Non-pigmented ciliary epithelial cell (primary cell): ENCODE results near the gene TMED9.
"Not testable (repeated sequence)": the region's sequence is repeated elsewhere in the genome, so short reads cannot be mapped to it uniquely, and the experiment has no call there.

Experiments
- DNase-seq: peaks from one replicate; pipeline ENCODE4 v3.0.0-alpha.2; 2010; ENCODE audit warnings: low read depth

Gene TMED9

GRCh38 chr5:177606071-177607051 lies 14.4 kb downstream of the TMED9 start:
- DNase-seq: no peak

- DNase-seq: no peak
These were observed 15.1 kb downstream of the TMED9 start for GRCh38 chr5:177607115-177607451.

DNA sequence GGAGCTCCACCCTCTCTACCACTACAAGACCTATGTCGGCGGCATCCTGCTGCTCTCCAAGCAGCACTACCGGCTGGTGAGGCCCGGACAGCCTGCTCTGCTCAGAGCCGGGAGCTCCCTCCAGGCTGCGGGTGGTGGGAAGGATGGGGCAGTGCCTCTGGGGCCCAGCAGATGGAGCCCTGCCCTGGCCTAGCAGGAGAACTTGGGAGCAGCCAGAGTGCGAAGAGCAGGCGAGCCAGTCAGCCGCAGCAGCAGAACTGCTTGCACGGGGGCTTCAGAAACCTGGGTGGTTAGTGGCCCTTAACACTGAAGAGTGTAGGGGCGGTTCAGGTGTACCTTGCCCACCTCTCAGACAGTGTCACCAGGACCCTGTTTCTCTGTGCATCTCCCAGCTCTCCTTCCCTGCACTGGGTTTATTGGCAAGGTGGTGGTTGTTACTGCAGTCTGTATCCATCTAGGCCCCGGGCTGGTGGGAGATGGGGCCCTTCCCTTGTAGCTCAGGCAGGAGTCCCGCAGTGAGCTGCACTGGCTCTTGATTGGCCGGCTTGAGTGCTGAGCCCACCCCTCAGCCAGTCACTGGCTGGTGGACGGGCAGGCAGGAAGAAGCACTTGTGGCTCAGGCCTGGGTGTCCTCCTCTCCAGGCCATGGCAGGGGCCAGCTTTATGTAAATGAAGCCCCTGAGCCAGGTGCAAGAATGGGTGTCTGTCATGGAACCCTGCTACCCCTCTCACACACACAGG lies 15.6 kb downstream of the TMED9 start:
- DNase-seq: peak; percentile 60

- DNase-seq: no peak
These were observed 16.5 kb downstream of the TMED9 start for GRCh38 chr5:177608243-177609075.

- DNase-seq: no peak
These were observed 17.4 kb downstream of the TMED9 start for GRCh38 chr5:177609076-177610059.

DNA sequence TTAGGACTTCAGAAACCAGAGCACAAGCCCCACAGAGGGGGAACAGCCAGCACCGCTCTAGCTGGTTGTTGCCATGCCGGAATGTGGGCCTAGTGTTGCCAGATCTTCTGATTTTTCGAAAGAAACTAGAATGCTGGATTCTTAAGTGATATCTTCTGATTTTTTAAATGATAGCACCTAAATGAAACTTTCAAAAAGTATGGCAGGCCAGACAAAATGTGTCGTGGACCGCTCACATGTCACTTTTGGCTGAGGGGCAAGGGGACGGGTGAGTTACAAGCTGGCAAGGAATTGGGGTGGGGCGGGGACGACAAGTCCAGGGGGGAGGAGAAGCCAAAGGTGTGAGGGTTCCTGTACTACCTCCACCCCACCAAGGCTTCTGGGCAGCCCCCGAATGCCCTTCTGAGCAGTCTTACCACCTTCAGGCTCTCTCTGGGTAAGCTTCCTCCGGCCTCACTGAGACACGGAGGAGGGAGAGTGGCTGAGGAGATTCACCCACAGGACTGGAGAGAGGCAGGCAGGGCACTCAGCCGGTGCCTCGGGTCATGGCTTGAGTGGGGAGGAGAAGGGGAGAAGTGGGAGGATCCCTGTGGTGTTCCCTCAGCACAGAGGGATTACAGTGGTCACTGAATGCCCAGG lies 18.2 kb downstream of the TMED9 start:
- no peak for DNase-seq

DNA sequence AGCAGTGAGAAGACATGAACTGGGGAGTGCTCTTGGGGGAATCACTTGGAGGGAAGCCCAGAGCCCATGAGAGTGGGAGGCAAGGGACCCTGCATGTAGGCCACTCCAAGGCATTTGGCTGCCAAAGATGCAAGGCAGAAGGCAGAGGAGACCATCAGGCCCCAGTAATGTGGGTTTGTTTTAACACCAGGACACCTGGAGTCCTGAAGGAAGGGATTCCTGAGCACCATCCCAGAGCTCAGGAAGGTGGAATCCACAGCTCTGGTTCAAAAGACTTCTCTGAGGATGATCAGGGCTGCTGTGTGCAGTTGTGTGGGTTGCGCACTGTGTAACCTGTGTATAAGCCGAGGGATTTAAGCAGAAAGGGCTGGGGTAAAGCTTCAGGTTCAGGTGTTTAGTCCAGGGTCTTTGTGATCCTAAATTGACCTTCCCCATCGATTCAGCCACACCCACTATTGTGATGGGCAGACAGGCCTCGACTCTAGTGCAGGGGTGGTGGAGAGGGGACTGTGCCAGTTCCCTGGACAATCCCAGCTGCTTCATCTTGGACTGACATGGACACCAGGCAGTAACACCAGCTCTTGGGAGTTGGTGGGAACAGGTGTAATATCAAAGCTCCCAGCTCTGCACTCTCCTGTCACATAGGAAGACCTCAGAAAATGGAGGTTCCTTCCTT lies 18.9 kb downstream of the TMED9 start:
- no peak for DNase-seq

DNA sequence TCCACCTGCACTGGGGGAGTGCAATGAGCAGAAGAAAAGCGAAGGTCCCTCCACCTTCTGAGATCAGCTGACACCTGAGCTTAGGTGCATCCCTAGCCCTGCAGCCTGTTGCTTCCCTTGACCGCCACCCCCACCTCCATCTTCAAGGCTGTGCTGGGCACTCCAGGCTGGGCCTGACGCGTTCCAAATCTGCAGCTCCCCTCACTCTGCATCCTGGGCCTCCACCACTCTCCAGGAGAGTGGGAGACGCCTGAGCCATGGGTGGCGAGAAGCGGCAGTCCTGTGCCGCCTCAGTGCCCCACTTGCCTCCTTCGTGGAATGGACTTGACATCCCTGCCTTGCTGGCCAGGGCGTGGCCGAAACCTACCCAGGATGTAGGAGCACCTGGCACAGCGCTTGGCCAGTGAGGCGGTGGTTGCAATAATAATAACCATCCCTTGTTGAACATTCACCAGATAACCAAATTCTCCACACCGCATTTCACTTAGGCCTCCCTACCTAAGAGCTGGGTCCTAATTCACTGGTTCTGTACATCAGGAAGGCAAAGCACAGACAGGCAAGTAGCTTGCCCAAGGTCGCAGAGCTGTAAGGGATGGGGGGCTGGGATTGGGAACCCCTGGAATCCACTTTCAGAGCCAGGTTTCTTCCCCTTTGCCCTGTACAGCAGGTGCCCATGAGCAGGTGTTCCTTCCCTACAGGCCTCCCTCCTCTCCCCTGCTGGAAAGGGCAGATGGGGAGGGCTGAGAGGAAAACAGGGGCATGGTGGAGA lies 19.6 kb downstream of the TMED9 start:
- no peak for DNase-seq

- DNase-seq: no peak
These were observed 20.2 kb downstream of the TMED9 start for GRCh38 chr5:177612215-177612673.

- no peak for DNase-seq
These were observed 28.6 kb downstream of the TMED9 start for GRCh38 chr5:177620560-177620959.

DNA sequence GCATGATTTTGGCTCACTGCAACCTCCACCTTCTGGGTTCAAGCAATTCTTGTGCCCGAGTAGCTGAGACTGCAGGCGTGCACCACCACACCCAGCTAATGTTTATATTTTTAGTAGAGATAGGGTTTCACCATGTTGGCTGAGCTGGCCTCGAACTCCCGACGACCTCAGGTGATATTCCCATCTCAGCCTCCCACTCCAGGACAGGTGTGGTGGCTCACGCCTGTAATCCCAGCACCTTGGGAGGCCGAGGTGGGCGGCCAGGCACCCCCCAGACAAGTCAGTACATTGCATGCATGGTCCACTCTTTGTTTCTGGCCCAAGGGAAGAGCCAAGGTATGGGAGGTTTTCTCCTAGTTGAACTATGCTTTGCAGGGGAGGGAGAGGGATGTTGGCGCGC lies 32.2 kb downstream of the TMED9 start:
- DNase-seq: not testable (repeated sequence)

GRCh38 chr5:177630186-177630585 lies 38.2 kb downstream of the TMED9 start:
- not testable (repeated sequence) for DNase-seq

DNA sequence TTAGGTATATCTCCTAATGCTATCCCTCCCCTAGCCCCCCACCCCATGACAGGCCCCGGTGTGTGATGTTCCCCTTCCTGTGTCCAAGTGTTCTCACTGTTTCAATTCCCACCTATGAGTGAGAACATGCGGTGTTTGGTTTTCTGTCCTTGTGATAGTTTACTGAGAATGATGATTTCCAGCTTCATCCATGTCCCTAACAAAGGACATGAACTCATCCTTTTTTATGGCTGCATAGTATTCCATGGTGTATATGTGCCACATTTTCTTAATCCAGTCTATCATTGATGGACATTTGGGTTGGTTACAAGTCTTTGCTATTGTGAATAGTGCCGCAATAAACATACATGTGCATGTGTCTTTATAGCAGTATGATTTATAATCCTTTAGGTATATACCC lies 42.9 kb downstream of the TMED9 start:
- DNase-seq: not testable (repeated sequence)

DNA sequence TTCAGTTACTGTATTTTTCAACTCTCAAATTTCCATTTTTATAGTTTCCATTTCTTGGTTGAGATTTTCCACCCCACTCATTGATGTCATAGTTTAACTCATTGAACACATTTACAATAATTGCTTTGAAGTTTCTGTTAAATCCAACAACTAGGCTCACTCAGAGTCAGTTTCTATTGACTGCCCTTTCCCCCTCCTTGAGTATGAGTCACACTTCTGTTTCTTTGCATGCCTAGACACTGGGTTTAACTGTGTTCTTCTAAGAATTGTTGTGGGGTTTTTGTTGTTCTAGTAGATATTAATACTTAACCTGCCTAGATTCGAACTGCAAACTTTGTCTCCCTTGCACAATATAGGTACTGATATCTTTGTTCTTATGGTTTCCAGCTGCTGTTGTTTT lies 53.5 kb downstream of the TMED9 start:
- not testable (repeated sequence) for DNase-seq
